HG03575 (cell line): ENCODE results near the gene GPX4.

Experiments used
- ATAC-seq: cut with Tn5 transposase; IDR thresholded peaks from one replicate; pipeline ENCODE4 v1.9.1; 2021; ENCODE audit not compliant: unreplicated experiment, insufficient number of reproducible peaks, low FRiP score; ENCODE audit errors: extremely low read depth

The GPX4 gene

DNA sequence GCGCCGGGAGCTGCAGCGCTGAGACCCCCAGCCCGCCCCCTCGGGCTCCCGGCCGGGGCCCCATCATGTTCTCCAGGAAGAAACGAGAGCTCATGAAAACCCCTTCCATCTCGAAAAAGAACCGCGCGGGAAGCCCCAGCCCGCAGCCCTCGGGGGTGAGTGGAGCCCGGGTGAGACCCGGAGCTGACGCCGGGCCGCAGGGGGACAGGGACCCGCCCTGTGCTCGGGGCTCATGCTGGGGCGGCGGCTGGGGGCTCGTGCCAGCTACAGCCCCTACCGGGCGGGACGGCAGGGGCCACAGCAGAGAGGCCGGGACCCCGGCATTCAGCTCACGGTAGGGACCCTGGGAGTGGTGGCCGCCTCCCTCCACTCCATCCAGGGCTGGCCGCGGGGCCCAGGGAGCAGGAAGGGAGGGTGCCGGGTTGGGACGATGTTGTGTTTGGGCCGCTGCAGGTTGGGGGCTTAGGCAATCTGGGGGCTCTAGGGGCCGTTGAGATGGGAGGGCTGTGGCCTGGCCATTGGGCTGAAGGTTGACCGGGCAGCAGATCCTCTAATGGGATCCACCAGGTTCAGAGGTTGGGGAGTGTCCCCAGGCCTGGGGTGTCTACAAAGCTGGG lies 36.3 kb upstream of the GPX4 start:
- ATAC-seq: no peak

DNA sequence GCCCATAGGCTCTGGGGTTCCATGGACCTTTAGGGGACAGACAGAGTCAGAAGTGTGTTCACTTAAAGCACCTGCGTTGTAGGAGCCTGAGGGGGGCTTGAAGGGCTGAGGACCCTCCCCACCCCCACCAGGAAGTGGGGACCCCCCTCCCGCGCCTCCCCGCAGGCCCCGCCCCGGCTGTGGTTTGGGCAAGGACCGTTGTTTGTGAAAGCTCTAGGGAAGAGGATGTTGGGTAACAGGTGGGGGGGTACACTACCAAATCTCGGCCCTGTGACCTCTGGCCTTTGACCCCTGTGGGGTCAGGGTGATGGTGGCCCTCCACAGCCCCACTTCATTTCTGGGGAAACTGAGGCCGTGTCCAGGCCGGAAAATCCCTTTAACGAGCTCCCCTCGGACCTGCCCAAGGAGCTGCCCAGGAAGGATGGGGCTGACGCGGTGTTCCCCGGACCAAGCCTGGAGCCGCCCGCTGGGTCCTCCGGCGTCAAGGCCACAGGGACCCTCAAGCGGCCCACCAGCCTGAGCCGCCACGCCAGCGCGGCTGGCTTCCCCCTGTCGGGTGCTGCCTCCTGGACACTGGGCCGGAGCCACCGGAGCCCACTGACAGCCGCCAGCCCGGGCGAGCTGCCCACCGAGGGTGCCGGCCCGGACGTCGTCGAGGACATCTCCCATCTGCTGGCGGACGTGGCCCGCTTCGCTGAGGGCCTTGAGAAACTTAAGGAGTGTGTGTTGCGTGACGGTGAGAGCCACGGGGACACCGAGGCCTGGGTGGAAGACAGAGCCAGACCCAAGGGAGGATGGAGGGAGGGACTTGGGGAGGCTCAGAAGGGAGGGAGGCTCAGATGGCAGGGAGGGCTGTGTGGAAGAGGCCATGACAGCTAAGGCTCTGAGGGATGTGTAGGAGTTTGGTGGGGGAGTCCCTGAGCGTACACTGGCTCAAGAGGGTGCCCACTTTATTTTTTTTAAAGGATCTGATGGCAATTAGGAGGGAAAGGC lies 35.5 kb upstream of the GPX4 start:
- ATAC-seq: no peak

DNA sequence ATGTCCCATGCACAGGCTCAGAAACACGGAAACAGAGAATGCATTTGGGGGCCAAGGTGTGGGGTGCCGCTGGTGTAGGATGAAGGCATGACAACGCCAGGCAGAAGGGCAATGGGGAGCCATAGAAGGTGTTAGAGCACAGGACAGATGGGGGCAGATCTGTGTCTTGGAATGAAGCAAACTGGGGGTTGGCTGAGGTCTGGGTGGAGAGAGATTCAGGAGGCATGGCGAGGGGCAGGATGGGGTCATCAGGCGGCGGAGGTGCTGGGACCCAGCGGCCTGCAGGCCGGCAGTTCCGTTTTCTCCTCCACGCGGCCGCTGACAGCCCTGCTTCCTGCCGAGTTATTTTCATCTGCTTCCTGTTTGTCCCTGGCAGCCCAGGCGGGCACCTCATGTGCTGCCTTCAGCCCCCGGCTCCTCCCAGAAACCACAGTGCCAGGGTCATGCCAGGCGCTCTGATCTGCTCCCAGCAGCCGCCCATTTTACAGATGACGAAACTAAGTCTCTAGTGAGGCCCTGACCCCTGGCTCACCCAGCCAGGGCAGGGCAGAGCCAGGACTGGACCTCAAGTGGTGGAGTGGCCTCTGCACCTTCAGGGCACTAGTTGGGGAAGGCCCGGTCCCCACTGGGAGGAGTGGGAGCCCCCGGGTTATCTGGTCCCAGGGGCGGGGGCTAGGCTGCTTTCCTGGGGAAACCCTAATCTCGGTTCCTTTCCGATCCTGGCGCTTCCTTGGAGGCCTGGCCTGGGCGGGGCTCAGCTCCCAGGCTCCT lies 34.6 kb upstream of the GPX4 start:
- no peak for ATAC-seq

DNA sequence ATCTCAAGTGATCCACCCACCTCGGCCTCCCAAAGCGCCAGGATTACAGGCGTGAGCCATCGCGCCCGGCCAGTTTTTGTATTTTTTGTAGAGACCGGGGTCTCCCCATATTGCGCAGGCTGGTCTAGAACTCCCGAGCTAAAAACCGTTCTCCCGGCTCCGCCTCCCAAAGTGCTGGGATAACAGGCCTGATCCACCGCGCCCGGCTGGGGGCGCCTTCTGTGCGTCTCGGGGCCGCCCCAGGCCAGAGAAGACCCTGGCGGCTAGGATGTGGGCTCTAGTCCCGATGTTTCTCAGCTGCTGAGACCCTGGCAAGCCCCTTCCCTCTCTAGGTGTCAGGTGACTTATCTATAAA lies 33.2 kb upstream of the GPX4 start:
- no peak for ATAC-seq

DNA sequence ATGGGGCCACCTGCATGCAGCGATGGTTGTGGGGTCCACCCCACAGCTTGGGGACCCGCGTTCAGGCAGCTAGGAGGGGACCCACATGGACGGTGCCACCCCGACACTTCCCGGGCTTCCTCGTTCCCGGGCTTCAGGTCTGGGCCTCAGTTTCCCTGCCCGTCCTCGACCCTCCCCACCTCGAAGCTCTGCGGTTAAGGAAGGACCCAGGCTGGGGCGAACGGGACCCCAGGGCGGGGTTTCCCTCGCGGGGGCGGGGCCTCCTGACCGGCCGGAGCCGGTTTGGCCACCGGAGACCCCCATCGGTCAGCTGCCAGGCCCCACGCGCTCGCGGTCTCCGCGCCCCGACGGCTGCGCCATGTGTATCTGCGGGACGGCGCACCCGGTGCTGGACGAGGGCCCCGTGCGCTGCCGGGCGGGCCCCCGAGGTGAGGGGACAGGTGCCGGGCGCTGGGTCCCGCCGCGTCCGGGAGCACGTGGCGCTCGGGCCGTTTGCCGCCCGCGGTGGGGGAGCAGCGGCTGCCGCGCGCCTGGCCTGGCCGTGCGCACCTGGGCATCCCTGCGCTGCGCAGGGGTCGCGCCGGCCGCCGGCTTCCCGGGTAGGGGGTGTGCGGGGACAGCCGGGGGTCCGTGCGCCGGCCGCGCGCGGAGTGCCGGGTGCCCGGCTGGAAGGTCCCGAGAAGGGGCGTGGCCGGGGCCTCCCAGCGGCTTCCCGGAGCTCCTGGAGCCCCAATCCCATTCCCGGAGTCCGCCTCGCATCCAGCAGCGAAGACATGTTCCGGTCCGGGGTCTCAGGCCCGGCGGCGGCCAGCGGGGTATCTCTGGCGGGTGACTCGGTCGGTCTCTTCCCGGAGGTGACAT lies 32.6 kb upstream of the GPX4 start:
- ATAC-seq: no peak

DNA sequence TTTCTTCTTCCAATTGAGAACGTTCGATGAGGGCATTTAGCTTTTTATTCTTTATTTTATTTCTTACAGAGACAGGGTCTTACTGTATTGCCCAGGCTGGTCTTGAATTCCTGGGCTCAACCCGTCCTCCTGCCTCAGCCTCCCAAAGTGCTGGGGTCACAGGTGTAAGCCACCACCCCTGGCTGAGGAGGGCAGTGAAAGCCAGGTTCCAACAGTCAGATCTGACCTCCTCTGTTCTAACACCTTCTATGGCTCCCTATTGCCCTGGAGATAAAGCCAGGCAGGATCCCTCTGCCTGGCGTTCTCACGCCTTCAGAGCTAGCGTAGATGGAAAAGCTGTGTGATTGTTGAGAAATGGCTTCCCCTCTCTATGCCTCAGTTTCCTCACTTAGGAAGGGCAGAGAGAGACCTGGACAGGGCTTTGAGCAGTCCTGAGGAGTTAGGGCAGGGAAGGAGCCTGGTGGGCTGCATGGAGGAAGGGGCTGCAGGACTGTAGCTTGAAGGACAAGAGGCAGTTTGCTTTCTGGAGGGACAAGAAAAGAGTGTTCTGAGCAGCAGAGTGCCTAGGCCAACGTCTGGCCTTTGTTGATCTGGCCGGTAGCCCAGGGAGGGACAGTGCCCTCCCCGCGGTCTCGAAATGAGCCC lies 31.3 kb upstream of the GPX4 start:
- ATAC-seq: no peak

DNA sequence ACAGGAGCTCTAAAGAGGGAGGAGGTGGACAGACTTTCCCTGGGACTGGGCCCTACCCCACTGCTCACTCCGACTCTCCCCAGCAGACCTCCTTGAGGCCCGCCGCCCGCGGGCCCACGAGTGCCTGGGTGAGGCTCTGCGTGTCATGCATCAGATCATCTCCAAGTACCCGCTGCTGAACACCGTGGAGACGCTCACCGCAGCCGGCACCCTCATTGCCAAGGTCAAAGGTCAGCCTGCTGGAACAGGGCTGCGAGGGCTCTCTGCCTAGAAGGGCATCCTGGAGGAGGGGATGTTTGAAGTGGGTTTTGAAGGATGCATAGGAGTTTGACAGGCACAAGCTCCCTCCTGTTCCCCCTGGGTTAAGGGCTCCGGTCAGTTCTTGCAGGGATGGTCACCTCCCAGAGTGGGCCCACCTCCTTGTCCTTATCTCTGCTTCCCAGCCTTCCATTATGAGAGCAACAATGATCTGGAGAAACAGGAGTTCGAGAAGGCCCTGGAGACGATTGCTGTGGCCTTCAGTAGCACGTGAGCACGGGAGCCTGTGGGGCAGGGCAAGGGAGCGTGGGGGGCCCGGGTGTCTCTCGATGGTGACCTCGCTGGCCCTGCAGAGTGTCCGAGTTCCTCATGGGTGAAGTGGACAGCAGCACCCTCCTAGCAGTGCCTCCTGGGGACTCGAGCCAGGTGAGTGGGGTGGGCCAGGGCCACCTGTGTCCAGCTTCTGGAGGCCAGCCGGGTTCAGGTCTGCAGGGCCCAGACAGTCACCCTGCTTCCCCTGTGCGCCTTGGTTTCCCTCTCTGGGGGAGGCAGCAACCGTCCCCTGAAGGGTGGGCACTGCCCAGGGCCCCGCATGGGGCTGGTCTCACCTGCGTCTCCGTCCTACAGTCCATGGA lies 30.5 kb upstream of the GPX4 start:
- ATAC-seq: no peak

DNA sequence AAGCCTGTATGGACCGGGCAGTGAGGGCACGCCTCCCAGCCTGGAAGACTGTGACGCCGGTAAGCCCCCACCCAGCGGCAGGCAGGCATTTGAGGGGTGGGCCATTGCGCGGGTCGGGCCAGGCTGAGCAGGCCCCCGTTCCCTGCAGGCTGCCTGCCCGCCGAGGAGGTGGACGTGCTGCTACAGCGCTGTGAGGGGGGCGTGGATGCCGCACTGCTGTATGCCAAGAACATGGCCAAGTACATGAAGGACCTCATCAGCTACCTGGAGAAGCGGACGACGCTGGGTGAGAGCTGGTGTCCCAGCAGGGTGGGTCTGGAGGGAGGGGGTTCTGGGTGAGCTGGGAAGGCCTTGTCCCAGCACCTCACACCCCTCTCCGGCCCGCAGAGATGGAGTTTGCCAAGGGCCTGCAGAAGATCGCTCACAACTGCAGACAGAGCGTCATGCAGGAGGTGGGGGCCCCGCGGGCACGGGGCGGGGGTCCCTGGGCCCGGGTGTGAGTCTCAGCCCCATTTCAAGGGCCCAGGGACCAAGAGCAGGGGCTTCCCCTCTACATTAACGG lies 29.8 kb upstream of the GPX4 start:
- ATAC-seq: no peak

DNA sequence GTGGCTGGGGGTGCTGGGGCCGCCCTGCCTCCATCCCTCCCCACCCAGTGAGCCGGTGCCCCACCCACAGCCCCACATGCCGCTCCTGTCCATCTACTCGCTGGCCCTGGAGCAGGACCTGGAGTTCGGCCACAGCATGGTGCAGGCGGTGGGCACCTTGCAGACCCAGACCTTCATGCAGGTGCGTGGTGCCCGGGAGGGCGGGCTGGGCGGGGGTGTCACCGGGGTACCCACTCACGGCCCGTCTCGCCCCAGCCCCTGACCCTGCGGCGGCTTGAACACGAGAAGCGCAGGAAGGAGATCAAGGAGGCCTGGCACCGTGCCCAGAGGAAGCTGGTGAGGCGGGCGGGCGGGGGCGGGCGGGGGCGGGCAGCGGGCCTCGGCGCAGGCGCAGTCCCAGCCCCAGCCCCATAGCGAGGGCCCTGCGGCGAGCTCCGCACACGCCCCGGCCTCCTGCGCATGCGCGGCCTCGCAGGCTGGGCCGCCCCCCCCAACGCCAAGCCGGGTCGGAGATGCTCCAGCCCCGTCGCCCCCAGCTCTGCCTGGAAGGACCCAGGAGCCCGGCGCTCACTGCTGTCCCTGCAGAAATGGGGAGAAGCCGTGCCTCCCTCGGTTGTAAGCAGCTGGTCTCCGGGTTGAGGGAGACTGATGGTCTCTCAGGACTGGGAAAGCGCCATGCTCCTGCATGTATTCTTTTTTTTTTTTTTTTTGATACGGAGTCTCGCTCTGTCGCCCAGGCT lies 29.1 kb upstream of the GPX4 start:
- ATAC-seq: no peak

DNA sequence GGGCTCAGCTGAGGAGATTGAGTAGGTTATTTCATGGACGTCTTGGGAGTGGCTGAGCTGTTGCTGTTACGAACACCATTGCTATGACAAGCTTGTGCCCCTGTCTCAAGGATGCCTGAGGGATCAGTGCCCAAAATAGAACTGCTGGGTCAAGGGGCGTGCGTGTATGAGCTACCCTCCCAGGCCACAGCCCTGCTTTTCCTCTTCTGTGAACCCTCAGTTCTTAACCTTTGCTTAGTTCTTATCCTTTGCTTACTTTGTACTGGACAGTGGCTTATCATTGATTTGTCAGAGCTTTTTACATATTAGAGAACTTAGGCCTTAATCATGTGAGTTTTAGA lies 27.8 kb upstream of the GPX4 start:
- no peak for ATAC-seq

DNA sequence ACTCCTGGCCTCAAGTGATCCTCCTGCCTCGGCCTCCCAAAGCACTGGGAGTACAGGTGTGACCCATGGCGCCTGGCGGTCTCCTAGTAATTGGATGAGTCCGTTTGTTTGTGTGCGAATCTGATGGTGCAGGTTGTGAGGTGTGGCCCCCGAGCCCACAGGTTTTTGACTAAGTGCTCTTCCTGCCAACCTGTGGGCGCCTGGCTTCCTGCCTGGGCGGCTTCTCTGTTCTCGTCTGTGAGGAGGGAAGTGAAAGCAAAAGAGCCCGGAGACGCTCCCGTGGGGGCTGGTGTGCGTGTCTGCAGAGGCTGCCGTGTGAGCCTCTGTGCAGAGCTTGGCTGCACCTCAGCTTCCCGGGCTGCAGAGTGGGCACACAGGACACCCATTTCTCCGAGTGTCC lies 26.8 kb upstream of the GPX4 start:
- ATAC-seq: peak; percentile 38

DNA sequence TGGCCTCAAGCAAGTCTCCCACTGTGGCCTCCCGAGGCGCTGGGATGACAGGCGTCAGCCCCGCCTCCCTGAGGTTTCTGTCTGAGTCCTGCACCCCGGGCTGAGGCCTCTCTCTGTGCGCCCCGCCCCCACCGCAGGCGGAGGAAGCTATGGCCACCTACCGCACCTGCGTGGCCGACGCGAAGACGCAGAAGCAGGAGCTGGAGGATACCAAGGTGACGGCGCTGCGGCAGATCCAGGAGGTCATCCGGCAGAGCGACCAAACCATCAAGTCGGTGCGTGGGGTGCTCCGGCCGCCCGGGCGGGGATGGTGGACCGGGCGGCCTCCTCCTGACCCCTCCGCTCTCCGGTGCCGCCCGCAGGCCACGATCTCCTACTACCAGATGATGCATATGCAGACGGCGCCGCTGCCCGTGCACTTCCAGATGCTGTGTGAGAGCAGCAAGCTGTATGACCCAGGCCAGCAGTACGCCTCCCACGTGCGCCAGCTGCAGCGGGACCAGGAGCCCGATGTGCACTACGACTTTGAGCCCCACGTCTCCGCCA lies 24.2 kb upstream of the GPX4 start:
- ATAC-seq: no peak

DNA sequence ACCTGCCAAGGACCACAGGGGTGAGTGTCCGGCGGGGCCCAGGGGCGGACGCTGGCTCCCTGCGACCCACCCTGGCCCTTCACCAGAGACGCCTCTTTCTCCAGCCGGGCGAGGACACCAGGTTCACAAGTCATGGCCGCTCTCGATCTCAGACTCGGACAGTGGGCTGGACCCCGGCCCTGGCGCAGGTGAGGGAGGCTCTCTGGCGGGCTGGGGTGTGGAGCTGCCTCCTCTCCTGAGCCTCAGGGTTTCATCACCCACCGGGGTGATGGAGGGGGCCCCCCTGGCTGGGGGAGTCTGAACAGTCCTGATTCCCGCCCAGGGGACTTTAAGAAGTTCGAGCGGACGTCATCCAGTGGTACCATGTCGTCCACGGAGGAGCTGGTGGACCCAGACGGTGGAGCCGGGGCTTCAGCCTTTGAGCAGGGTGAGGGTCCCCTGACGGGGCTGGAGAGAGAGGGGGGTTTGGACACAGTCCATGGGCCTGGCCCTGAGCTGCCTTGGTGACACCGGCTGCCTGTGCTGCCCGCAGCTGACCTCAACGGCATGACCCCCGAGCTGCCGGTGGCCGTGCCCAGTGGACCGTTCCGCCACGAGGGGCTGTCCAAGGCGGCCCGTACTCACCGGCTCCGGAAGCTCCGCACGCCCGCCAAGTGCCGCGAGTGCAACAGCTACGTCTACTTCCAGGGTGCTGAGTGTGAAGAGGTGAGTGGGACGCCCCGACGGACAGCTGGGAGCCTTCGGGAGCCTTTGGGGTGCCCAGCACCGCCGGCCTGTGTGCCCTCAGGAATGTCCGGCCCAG lies 23.2 kb upstream of the GPX4 start:
- ATAC-seq: no peak

DNA sequence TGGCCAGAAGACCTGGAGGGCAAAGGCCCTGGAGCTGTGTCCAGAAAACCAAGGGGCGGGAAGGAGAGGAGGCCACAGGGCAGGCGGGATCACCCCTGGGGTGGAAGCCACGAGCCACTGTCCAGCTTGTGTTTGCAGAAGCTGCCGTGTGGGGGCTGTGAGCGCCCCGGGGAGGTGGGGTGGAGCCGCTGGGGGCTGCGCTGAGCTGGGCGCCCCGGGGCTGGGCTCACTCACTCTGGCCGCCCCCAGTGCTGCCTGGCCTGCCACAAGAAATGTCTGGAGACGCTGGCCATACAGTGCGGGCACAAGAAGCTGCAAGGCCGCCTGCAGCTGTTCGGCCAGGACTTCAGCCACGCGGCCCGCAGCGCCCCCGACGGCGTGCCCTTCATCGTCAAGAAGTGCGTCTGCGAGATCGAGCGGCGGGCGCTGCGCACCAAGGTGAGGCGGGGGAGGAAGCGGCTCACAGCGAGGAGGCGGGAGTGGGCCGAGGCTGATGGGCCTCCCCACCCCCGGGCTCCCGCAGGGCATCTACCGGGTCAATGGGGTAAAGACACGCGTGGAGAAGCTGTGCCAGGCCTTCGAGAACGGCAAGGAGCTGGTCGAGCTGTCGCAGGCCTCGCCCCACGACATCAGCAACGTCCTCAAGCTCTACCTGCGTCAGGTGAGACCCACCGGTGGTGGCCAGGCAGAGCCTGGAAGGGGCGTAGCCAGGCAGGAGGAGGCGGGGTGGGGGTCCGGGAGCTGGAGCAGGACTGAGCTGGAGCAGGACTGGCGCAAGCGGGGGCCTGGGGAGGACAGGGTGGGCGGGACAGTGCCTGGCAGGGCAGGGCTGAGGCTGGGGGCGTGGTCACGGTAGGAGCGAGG lies 22.3 kb upstream of the GPX4 start:
- no peak for ATAC-seq
